ENCODE measurements around the gene WNT8A. TPM values are rescaled to one million over a fixed set of nuclear protein-coding genes. Genes with fewer than 3 reads are reported as not detected.

Gene WNT8A
- total and polyA plus RNA-seq, 2 of the 8 experiments (the other 6 are each of a cell fraction or from before 2014, with no cell fraction given) = 0.06 TPM; not detected in 1

GRCh38 chr5:138035605-138036537, 48.0 kb upstream of the WNT8A start (continued):
- TF ChIP-seq CBX8 (IDR thresholded peaks at IDR 0.05; ENCODE audit: borderline replicate concordance, low read depth, low read length) (no peak), GTF2F1 (IDR thresholded peaks at IDR 0.05; ENCODE audit: borderline replicate concordance, low read depth, low read length) (no peak), JUND (IDR thresholded peaks at IDR 0.05; ENCODE audit: low read length) (no peak), SUZ12 (IDR thresholded peaks at IDR 0.05; ENCODE audit: low read length) (no peak), SIN3A (conservative IDR thresholded peaks at IDR 0.05 in 1 of 2, IDR thresholded peaks at IDR 0.05 in 1 of 2; ENCODE audit: low read depth in 1 of 2, low read length in 2 of 2) (0 out of 4 replicates have a peak, but pooled peaks of 1 of the 2 experiments have one; percentile 44), POU5F1 (IDR thresholded peaks at IDR 0.05; ENCODE audit: low read depth, low read length) (no peak), PHF8 (conservative IDR thresholded peaks at IDR 0.05; ENCODE audit: low read depth, low read length) (no peak), E2F6 (IDR thresholded peaks at IDR 0.05) (no peak), SAP30 (IDR thresholded peaks at IDR 0.05; ENCODE audit: insufficient read depth, insufficient replicate concordance, low read length) (no peak), BRCA1 (IDR thresholded peaks at IDR 0.05; ENCODE audit: low read depth, low read length) (no peak)
- TF ChIP-seq, protein P1, sequence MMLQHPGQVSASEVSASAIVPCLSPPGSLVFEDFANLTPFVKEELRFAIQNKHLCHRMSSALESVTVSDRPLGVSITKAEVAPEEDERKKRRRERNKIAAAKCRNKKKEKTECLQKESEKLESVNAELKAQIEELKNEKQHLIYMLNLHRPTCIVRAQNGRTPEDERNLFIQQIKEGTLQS (IDR thresholded peaks at IDR 0.05; ENCODE audit: insufficient read depth, low read depth, low read length) = no peak
- TF ChIP-seq, protein P2, sequence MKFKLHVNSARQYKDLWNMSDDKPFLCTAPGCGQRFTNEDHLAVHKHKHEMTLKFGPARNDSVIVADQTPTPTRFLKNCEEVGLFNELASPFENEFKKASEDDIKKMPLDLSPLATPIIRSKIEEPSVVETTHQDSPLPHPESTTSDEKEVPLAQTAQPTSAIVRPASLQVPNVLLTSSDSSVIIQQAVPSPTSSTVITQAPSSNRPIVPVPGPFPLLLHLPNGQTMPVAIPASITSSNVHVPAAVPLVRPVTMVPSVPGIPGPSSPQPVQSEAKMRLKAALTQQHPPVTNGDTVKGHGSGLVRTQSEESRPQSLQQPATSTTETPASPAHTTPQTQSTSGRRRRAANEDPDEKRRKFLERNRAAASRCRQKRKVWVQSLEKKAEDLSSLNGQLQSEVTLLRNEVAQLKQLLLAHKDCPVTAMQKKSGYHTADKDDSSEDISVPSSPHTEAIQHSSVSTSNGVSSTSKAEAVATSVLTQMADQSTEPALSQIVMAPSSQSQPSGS (IDR thresholded peaks at IDR 0.05; ENCODE audit: low read length) = no peak
